Measurements from ENCODE around the gene SCG2.

The SCG2 gene, protein sequence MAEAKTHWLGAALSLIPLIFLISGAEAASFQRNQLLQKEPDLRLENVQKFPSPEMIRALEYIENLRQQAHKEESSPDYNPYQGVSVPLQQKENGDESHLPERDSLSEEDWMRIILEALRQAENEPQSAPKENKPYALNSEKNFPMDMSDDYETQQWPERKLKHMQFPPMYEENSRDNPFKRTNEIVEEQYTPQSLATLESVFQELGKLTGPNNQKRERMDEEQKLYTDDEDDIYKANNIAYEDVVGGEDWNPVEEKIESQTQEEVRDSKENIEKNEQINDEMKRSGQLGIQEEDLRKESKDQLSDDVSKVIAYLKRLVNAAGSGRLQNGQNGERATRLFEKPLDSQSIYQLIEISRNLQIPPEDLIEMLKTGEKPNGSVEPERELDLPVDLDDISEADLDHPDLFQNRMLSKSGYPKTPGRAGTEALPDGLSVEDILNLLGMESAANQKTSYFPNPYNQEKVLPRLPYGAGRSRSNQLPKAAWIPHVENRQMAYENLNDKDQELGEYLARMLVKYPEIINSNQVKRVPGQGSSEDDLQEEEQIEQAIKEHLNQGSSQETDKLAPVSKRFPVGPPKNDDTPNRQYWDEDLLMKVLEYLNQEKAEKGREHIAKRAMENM

DNA sequence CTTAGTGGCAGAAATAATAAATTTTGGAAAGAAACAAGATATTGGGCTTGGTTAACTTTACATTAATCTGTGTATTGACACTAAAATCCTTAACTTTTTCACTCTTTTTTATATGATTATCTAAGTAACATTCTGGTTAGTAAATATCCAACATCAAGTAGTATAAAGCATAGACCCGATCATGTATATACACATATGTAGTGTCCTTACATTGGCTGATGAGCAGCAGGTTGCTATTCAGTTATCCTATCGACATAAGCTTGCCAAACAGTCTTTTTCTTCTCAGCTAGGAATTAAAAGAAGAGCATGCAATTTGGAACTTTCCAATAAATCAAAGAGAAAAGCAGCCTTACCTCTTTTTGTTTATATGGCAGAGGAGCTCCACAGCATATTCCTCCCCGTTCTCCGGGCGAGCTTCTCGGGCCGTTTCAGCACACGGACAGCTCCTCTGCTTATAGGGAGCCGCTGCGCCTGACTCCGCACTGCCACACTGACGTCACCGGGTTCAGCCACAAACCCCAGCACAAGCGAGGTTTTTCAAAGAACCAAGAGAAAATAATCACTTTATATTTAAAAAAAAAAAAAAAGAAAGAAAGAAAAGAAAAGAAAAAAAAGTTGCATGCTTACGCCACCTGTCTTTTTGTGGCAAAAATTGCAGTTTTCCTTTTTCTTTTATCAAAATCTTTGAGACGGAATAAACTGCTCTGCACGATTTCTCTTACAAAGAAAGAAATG lies at the start of gene SCG2:
SCG2 (minus strand) TSS at position 430 of the 735 bp plus-strand sequence. CDS start 3,079 bp downstream, outside the sequence.
- DNase-seq (ENCODE audit: low read depth), result peak; percentile 85
- H3K4me3 ChIP-seq (ENCODE audit: low read length), result peak within 1 kb of the TSS; percentile 7; the same call in 1 of the 2 replicates
- TF ChIP-seq, protein P1, sequence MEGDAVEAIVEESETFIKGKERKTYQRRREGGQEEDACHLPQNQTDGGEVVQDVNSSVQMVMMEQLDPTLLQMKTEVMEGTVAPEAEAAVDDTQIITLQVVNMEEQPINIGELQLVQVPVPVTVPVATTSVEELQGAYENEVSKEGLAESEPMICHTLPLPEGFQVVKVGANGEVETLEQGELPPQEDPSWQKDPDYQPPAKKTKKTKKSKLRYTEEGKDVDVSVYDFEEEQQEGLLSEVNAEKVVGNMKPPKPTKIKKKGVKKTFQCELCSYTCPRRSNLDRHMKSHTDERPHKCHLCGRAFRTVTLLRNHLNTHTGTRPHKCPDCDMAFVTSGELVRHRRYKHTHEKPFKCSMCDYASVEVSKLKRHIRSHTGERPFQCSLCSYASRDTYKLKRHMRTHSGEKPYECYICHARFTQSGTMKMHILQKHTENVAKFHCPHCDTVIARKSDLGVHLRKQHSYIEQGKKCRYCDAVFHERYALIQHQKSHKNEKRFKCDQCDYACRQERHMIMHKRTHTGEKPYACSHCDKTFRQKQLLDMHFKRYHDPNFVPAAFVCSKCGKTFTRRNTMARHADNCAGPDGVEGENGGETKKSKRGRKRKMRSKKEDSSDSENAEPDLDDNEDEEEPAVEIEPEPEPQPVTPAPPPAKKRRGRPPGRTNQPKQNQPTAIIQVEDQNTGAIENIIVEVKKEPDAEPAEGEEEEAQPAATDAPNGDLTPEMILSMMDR (conservative IDR thresholded peaks at IDR 0.05; ENCODE audit: low read length), result peak; percentile 50

DNA sequence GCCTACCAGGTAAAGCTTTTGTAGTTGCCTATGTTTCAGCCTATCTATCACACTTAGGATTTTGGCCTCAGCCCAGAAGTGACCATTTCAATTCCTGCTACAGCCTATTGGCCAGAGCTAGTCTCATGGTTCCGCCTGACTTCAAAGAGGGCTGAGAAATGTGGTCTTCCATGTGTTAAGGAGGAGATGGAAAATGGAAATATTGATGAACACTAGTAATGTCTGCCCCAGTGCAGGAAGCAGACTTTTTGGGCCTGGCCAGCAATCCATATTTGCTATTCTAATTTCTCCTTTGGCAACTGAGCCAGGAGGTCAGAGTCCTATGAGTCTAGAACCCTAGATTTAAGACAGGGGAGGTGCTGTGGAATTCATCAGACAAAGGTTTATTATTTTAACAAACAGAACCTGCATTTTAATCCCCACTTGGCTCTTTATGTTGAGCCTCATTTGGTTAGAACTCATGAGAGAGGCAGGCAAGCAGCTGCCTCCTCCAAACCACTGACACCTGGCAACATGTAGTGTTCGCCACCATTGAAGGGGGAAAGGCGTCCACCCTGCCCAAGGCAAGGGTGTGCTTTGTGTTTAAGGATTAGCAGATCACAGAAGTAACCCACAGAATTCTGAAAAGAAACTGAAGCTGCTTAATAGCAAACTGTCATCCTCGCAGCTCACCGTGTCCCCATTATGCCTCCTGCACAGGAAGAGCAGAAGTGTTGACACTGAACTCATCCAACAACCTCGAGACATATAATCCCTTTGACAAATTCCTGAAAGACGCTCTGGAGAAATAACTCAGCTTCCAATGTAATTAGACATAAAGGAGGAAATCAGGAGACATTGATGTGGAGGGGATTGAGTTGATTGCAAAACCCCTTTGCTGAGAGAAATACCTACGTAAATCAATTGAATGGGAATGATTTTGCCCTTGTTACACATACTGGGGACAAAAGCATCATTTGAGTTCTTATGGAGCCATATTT lies 47.7 kb upstream of the SCG2 start:
- H3K4me3 ChIP-seq (ENCODE audit: low read length), result no peak overlapping the region
- DNase-seq (ENCODE audit: low read depth), result no peak
- TF ChIP-seq, protein P1 (conservative IDR thresholded peaks at IDR 0.05; ENCODE audit: low read length), result no peak

DNA sequence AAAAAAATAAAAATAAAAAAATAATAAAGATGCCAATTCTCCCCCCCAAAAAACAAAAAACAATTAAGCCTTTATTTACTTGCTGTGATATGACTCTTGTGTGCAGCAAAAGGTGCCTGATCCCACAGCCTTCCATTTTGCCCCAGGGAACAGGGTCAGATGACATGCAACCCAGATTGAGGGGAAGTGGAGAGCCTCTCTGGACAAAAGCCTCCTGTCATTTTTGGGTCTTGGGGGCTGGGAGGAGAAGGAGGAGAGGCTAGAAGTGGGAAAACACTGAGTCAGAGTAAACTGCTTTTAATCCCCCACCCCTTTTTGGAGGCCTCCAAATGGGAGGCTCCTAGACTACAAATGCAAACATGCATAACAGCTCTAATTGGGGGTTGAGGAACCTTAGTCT lies 46.6 kb upstream of the SCG2 start:
- TF ChIP-seq, protein P1 (conservative IDR thresholded peaks at IDR 0.05; ENCODE audit: low read length), result no peak
- DNase-seq (ENCODE audit: low read depth), result no peak
- no peak overlapping the region for H3K4me3 ChIP-seq (ENCODE audit: low read length)

DNA sequence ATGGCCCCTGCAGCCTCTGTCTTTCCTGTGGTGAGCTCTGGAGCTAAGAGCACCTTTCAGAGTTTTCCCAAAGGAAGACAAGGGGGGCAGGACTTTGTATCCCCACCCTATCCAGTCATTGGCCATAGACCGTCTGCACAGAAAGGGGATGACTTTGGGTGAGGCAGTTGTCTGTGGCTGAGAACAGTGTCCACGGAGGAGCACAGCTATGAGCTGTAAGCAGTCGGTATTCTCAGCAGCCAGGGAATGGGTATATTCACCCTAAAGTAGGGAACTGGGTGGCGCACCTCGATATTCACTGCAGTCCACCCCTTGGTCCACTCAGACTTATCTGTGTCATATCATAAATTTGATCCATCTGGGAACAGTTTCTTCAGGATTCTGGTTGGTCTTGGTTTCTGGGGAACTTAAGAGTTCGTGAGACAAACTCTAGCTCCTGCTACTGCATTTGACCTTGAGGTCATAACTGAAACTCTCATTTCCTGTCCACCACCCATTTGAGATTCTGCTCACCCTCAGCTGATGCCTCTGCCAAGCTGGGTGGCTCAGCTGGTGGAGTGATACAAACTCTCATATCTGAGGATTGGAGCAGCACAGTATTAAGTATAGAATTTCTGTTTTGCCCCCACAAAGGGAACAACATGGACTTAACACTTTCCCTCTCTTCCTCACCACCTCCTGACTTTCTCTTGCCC lies 45.2 kb upstream of the SCG2 start:
- H3K4me3 ChIP-seq (ENCODE audit: low read length), result no peak overlapping the region
- DNase-seq (ENCODE audit: low read depth), result no peak
- TF ChIP-seq, protein P1 (conservative IDR thresholded peaks at IDR 0.05; ENCODE audit: low read length), result no peak

DNA sequence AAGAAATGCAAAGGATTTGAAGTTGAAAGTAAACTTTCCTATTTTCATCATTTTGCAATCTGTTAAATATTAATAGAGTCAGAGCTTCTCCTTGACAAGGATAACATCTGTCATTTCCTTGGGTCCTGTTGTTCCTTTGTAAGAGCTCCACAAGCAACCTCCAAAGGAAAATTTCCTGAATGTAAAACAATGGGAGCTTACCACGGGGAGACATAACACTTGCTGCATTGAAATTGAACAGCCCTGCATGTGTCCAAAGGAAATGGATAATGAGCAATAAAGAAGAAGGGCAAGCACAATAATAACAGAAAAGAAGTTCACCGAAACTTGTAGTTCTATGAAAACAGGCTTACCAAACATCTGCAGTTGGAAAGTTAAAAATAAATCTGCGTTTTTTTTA lies 42.0 kb upstream of the SCG2 start:
- TF ChIP-seq, protein P1 (conservative IDR thresholded peaks at IDR 0.05; ENCODE audit: low read length), result no peak
- no peak overlapping the region for H3K4me3 ChIP-seq (ENCODE audit: low read length)
- no peak for DNase-seq (ENCODE audit: low read depth)

DNA sequence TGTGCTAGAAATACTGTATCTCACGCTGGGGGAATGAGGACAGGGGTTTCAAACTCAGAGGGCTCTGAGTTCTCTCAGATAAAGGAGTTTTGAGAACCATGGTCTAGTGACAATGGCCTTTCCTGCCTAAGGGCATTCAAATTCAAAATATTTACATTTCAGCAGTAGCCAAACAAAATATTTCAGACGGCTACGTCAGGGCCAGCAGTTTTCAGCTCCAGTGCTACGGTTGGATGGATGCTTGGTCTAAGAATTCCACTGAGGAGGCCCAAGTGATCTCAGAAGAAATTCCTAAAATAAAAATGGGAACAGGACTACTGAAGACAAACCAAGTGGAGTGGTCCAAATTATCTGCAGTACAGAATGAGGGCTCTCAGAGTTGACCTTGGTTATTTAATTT lies 41.1 kb upstream of the SCG2 start:
- no peak overlapping the region for H3K4me3 ChIP-seq (ENCODE audit: low read length)
- DNase-seq (ENCODE audit: low read depth), result no peak
- TF ChIP-seq, protein P1 (conservative IDR thresholded peaks at IDR 0.05; ENCODE audit: low read length), result no peak
